H1 (cell line): Measurements from ENCODE around the gene TCF20. TPM values are rescaled to one million over a fixed set of nuclear protein-coding genes. Genes with fewer than 3 reads are reported as not detected.

Experiments
- CTCF ChIA-PET: fragments of 300-600 bp; sonication (Branson Sonifier 250); formaldehyde crosslinking; loops from one replicate; lab custom pipeline; 2021; ENCODE audit not compliant: partially characterized antibody; lab: Charles Lee
- POLR2A ChIA-PET: fragments of 300-600 bp; sonication (Branson Sonifier 250); formaldehyde crosslinking; loops from one replicate; lab custom pipeline; 2021; ENCODE audit warnings: inconsistent platforms; ENCODE audit not compliant: partially characterized antibody; lab: Charles Lee
- DNase-seq, 2 experiments: peaks; one replicate each; pipeline versions ENCODE4 v3.0.0 to v3.0.0-alpha.2; 2010 to 2022; ENCODE audit warnings: low spot score in 2 of 2, low read depth in 1 of 2, mixed read lengths in 1 of 2
- FAIRE-seq: peaks from 2 replicates; lab custom pipeline; 2011; peaks lifted over from hg19 to GRCh38; lab: Jason Lieb, UNC
- H2AFZ ChIP-seq: 2 replicates; pipeline ENCODE4 v1.8.1; 2012; ENCODE audit warnings: low read length, inconsistent platforms
- H2AK5ac ChIP-seq: 2 replicates; pipeline ENCODE4 v1.6.1; 2013; ENCODE audit warnings: low read depth, low read length
- H2BK120ac ChIP-seq: replicated peaks from 2 replicates; pipeline ENCODE3; 2013; ENCODE audit warnings: low read depth, low read length, inconsistent platforms
- H2BK12ac ChIP-seq: 2 replicates; pipeline ENCODE4 v1.6.1; 2013; ENCODE audit warnings: low read depth, low read length
- H2BK15ac ChIP-seq: 2 replicates; pipeline ENCODE4 v1.6.1; 2013; ENCODE audit warnings: low read length
- H2BK20ac ChIP-seq: 2 replicates; pipeline ENCODE4 v1.6.1; 2013; ENCODE audit warnings: low read length
- H2BK5ac ChIP-seq: 2 replicates; pipeline ENCODE4 v1.6.1; 2013; ENCODE audit warnings: low read depth, low read length
- H3K14ac ChIP-seq: 2 replicates; pipeline ENCODE4 v1.6.1; 2013; ENCODE audit warnings: inconsistent platforms; ENCODE audit not compliant: insufficient read length
- H3K18ac ChIP-seq: 2 replicates; pipeline ENCODE4 v1.6.1; 2013; ENCODE audit warnings: low read length; ENCODE audit errors: extremely low read depth
- H3K23ac ChIP-seq: 2 replicates; pipeline ENCODE4 v1.6.1; 2013; ENCODE audit warnings: inconsistent platforms; ENCODE audit not compliant: insufficient read length
- H3K23me2 ChIP-seq: 2 replicates; pipeline ENCODE4 v1.6.1; 2013; ENCODE audit warnings: low read depth, low read length
- H3K27ac ChIP-seq: 2 replicates; pipeline ENCODE4 v1.6.1; 2011; ENCODE audit warnings: low read depth, low read length, inconsistent platforms
- H3K27me3 ChIP-seq, 4 experiments: replicated peaks in 1 of 4; 1 replicate in 1 of 4; 2 replicates in 3 of 4; pipeline versions ENCODE4 v1.6.1 to v1.8.1; 2011 to 2013; ENCODE audit warnings: low read length in 3 of 4, mild to moderate bottlenecking in 3 of 4, inconsistent platforms in 2 of 4, mixed read lengths in 2 of 4, moderate library complexity in 1 of 4; ENCODE audit not compliant: control insufficient read depth in 3 of 4, insufficient read depth in 3 of 4; ENCODE audit errors: extremely low read depth in 1 of 4
- H3K36me3 ChIP-seq, 4 experiments: 2 replicates each; pipeline versions ENCODE4 v1.6.1 to v1.8.1; 2011 to 2013; ENCODE audit warnings: mild to moderate bottlenecking in 4 of 4, low read length in 3 of 4, moderate library complexity in 2 of 4, control low read depth in 1 of 4, inconsistent platforms in 1 of 4; ENCODE audit not compliant: insufficient read depth in 4 of 4, control insufficient read depth in 2 of 4
- H3K4ac ChIP-seq: replicated peaks from 2 replicates; pipeline ENCODE3; 2013; ENCODE audit warnings: low read length, low read depth, mixed read lengths, inconsistent platforms; ENCODE audit not compliant: insufficient read length
- H3K4me1 ChIP-seq, 4 experiments: replicated peaks in 1 of 4; 1 replicate in 1 of 4; 2 replicates in 3 of 4; pipeline versions ENCODE4 v1.6.1 to v1.8.1; 2011 to 2013; ENCODE audit warnings: low read length in 3 of 4, inconsistent platforms in 2 of 4, mixed read lengths in 1 of 4; ENCODE audit not compliant: insufficient read depth in 4 of 4, control insufficient read depth in 3 of 4
- H3K4me2 ChIP-seq, 2 experiments: 2 replicates each; pipeline versions ENCODE4 v1.6.1 to v1.8.1; 2011 to 2013; ENCODE audit warnings: low read depth in 2 of 2, low read length in 2 of 2, control low read depth in 1 of 2, inconsistent platforms in 1 of 2, mild to moderate bottlenecking in 1 of 2; ENCODE audit not compliant: insufficient read depth in 1 of 2
- H3K4me3 ChIP-seq, 4 experiments: fragments of 200-600, 300-600 bp in 1 of 4; sonication (generic), shearing (Covaris generic), sonication (Bioruptor Twin) in 1 of 4; 2 replicates each; pipeline versions ENCODE4 v1.5.1 to v1.8.1; 2011 to 2016; ENCODE audit warnings: low read length in 4 of 4, low read depth in 3 of 4, control low read depth in 2 of 4, inconsistent platforms in 2 of 4, mild to moderate bottlenecking in 2 of 4, mixed read lengths in 1 of 4, moderate library complexity in 1 of 4; ENCODE audit not compliant: insufficient read depth in 2 of 4; ENCODE audit errors: extremely low read depth in 1 of 4
- H3K56ac ChIP-seq: replicated peaks from 2 replicates; pipeline ENCODE3; 2013; ENCODE audit warnings: low read depth, mild to moderate bottlenecking, mixed read lengths, low read length, inconsistent platforms; ENCODE audit not compliant: insufficient read length
- H3K79me1 ChIP-seq: 2 replicates; pipeline ENCODE4 v1.6.1; 2013; ENCODE audit warnings: low read depth, low read length, control low read depth
- H3K79me2 ChIP-seq, 2 experiments: 2 replicates each; pipeline versions ENCODE4 v1.6.1 to v1.8.1; 2012 to 2013; ENCODE audit warnings: low read length in 2 of 2, mild to moderate bottlenecking in 2 of 2, inconsistent platforms in 1 of 2; ENCODE audit not compliant: insufficient read depth in 2 of 2, control insufficient read depth in 1 of 2
- H3K9ac ChIP-seq, 4 experiments: replicated peaks in 1 of 4; 1 replicate in 1 of 4; 2 replicates in 3 of 4; pipeline versions ENCODE4 v1.6.1 to v1.8.1; 2011 to 2013; ENCODE audit warnings: low read depth in 3 of 4, low read length in 3 of 4, control low read depth in 2 of 4, mild to moderate bottlenecking in 2 of 4, moderate library complexity in 2 of 4, inconsistent platforms in 1 of 4; ENCODE audit errors: extremely low read depth in 1 of 4
- H3K9me3 ChIP-seq, 2 experiments: 2 replicates each; pipeline versions ENCODE4 v1.6.1 to v1.8.1; 2012 to 2013; ENCODE audit warnings: mild to moderate bottlenecking in 2 of 2, moderate library complexity in 2 of 2, control low read depth in 1 of 2, inconsistent platforms in 1 of 2, low read depth in 1 of 2, low read length in 1 of 2, mixed read lengths in 1 of 2; ENCODE audit not compliant: insufficient read depth in 2 of 2
- H4K20me1 ChIP-seq, 2 experiments: replicated peaks in 1 of 2; 2 replicates each; pipeline versions ENCODE3 to v1.8.1; 2011 to 2013; ENCODE audit warnings: inconsistent platforms in 2 of 2, low read length in 2 of 2, mild to moderate bottlenecking in 1 of 2; ENCODE audit not compliant: insufficient read depth in 2 of 2, control insufficient read depth in 1 of 2
- H4K5ac ChIP-seq: 2 replicates; pipeline ENCODE4 v1.6.1; 2013; ENCODE audit warnings: low read length, low read depth, mixed read lengths, inconsistent platforms; ENCODE audit not compliant: insufficient read length
- H4K8ac ChIP-seq: 2 replicates; pipeline ENCODE4 v1.8.0; 2013; ENCODE audit warnings: mild to moderate bottlenecking, moderate library complexity, low read length, inconsistent platforms; ENCODE audit not compliant: insufficient read depth; ENCODE audit errors: extremely low read depth
- H4K91ac ChIP-seq: replicated peaks from 2 replicates; pipeline ENCODE3; 2013; ENCODE audit warnings: low read length, mixed read lengths, inconsistent platforms; ENCODE audit not compliant: insufficient read length
- BRCA1 ChIP-seq: IDR thresholded peaks from 2 replicates; pipeline ENCODE4 v1.6.1; 2012; ENCODE audit warnings: low read depth, low read length, improper control_type of control experiment
- CBX8 ChIP-seq: fragments of 300-800, 300-1000 bp; sonication (generic); IDR thresholded peaks from 2 replicates; pipeline ENCODE4 v1.7.1; 2016; ENCODE audit warnings: low read depth, low read length, borderline replicate concordance
- CEBPB ChIP-seq: IDR thresholded peaks from 2 replicates; pipeline ENCODE4 v1.6.1; 2012; ENCODE audit warnings: low read depth, low read length
- CHD1 ChIP-seq: IDR thresholded peaks from 2 replicates; pipeline ENCODE4 v1.6.1; 2012; ENCODE audit warnings: low read depth, low read length, improper control_type of control experiment
- CTBP2 ChIP-seq: IDR thresholded peaks from 2 replicates; pipeline ENCODE4 v1.7.0; 2011; ENCODE audit warnings: borderline replicate concordance, mild to moderate bottlenecking, moderate library complexity, mixed read lengths, low read length; ENCODE audit not compliant: insufficient read depth, insufficient read length
- GABPA ChIP-seq: IDR thresholded peaks from 2 replicates; pipeline ENCODE4 v1.6.1; 2011; ENCODE audit warnings: mild to moderate bottlenecking, low read length, moderate library complexity, borderline replicate concordance; ENCODE audit not compliant: insufficient read depth
- HDAC6 ChIP-seq: IDR thresholded peaks from one replicate; pipeline ENCODE4 v1.7.1; 2012; ENCODE audit warnings: low read depth, mild to moderate bottlenecking, inconsistent platforms, low read length, moderate library complexity
- JUN ChIP-seq: IDR thresholded peaks from 2 replicates; pipeline ENCODE4 v1.6.1; 2011; ENCODE audit warnings: low read depth, mild to moderate bottlenecking, improper control_type of control experiment, low read length
- PHF8 ChIP-seq: fragments of 200-600 bp; sonication (generic); conservative IDR thresholded peaks from 2 replicates; pipeline ENCODE4 v1.7.1; 2012; ENCODE audit warnings: low read depth, mild to moderate bottlenecking, inconsistent platforms, low read length, moderate library complexity
- POLR2A ChIP-seq, 2 experiments: IDR thresholded peaks; 1 replicate in 1 of 2; 2 replicates in 1 of 2; pipeline ENCODE4 v1.6.1; 2011; ENCODE audit warnings: low read depth in 2 of 2, low read length in 2 of 2, mild to moderate bottlenecking in 2 of 2; ENCODE audit errors: control extremely low read depth in 1 of 2
- POU5F1 ChIP-seq: IDR thresholded peaks from 2 replicates; pipeline ENCODE4 v1.6.1; 2011; ENCODE audit warnings: low read depth, mild to moderate bottlenecking, low read length, moderate library complexity
- SP1 ChIP-seq: IDR thresholded peaks from 2 replicates; pipeline ENCODE4 v1.6.1; 2011; ENCODE audit warnings: low read depth, low read length
- TAF1 ChIP-seq: IDR thresholded peaks from 2 replicates; pipeline ENCODE4 v1.6.1; 2011; ENCODE audit warnings: mild to moderate bottlenecking, low read depth, low read length
- TAF7 ChIP-seq: optimal IDR thresholded peaks from 2 replicates; pipeline ENCODE3; 2011; ENCODE audit warnings: low read depth, mild to moderate bottlenecking, inconsistent platforms, low read length, moderate library complexity, borderline replicate concordance
- TBP ChIP-seq: IDR thresholded peaks from 2 replicates; pipeline ENCODE4 v1.6.1; 2011; ENCODE audit warnings: low read depth, low read length, improper control_type of control experiment
- WGBS, 2 experiments: shearing (Covaris generic) in 1 of 2; methylation state at CpG; one replicate each; pipeline versions ENCODE4 v1.1.6 to v1.1.7; 2013 to 2015; ENCODE audit warnings: low lambda C conversion rate in 2 of 2, mixed read lengths in 2 of 2, inconsistent platforms in 1 of 2, low coverage in 1 of 2, missing lambda C conversion rate in 1 of 2; ENCODE audit not compliant: insufficient replicate concordance in 2 of 2, insufficient coverage in 1 of 2, insufficient read length in 1 of 2; ENCODE audit errors: extremely low coverage in 1 of 2, missing lambda C conversion rate in 1 of 2; 5-methylcytosine and 5-hydroxymethylcytosine counted together
- polyA plus RNA-seq, 7 experiments: library from polyadenylated mRNA; depleted of rRNA in 3 of 7; stranded (reverse) in 5 of 7; unstranded in 2 of 7; fragments of >200 nt in 5 of 7; fragments of 200-250 nt in 2 of 7; gene quantifications; 1 replicate in 5 of 7; 2 replicates in 1 of 7; 4 replicates in 1 of 7; pipeline versions ENCODE4 v1.2.1 to v1.2.3, GENCODE V29; 2011 to 2013; ENCODE audit warnings: missing spikeins in 2 of 7, mixed read lengths in 2 of 7
- total RNA-seq: library from RNA; stranded (reverse); fragmentation: NEBNext Ultra II Directional; extraction: Animal tissue kit (Norgen Biotek cat#: 25700); gene quantifications from 2 replicates; pipeline ENCODE4 v1.2.1, GENCODE V29; 2021
- TF ChIP-seq, protein P1 (sequence below): IDR thresholded peaks from 2 replicates; pipeline ENCODE4 v1.6.1; 2012; ENCODE audit warnings: inconsistent platforms

Gene TCF20
- total and polyA plus RNA-seq, 2 of the 8 experiments (the other 6 are each of a cell fraction or from before 2014, with no cell fraction given), result 22.0 to 79.8 TPM

DNA sequence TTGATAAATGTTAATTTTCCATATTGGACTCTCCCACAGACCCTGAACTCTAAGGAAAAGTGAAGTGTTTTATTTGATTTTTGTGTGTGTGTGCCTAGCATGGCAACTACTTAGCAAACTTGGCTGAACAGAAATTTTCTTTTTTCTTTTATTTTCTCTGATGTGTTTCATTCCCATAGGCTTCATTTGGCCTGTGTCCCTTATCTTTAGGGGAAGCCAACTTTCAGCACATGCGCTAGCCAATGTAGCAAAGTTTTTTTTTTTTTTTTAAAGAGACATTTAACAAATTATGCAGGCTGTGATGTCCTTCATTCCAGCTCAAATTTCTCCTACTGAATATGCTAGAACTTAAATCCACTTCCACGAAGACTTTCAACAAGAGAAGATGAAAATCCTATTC lies 14.2 kb downstream of the TCF20 start:
- no peak overlapping the region for H4K91ac ChIP-seq
- no peak overlapping the region for H3K9ac ChIP-seq
- CTCF ChIA-PET, result interaction anchor here (1.1 kb wide), 1 partner anchor 39 kb away, joined by 3 read pairs; no protein-coding TSS in a partner anchor
- no peak overlapping the region for H2BK12ac ChIP-seq
- H3K23ac ChIP-seq, result no peak overlapping the region
- H3K18ac ChIP-seq, result no peak overlapping the region
- H2BK120ac ChIP-seq, result no peak overlapping the region
- TF ChIP-seq GABPA (no peak), HDAC6 (no peak), JUN (no peak), POU5F1 (no peak), CBX8 (no peak), CTBP2 (no peak), TBP (no peak), PHF8 (no peak), CEBPB (no peak), POLR2A (IDR thresholded peaks at IDR 0.05; ENCODE audit: control extremely low read depth in 1 of 2, low read depth in 2 of 2, low read length in 2 of 2) (no peak), TAF1 (no peak), TAF7 (no peak), SP1 (no peak), BRCA1 (no peak), CHD1 (no peak)
- TF ChIP-seq, protein P1, sequence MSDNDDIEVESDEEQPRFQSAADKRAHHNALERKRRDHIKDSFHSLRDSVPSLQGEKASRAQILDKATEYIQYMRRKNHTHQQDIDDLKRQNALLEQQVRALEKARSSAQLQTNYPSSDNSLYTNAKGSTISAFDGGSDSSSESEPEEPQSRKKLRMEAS, result no peak
- TF ChIP-seq, all 59 proteins: peak for 0
- no peak overlapping the region for H3K4ac ChIP-seq
- no peak overlapping the region for H2BK5ac ChIP-seq
- peaks cover 7% of the 10 kb centered on the region for H3K79me1 ChIP-seq
- FAIRE-seq (no peak), DNase-seq (no peak)
- H3K23me2 ChIP-seq, result no peaks in the 10 kb centered on the region
- no peak overlapping the region for H4K5ac ChIP-seq
- no peak overlapping the region for H3K4me3 ChIP-seq
- H3K79me2 ChIP-seq, result peaks cover 9 to 83% of the 10 kb centered on the region in 2 experiments
- no peak overlapping the region for H2AFZ ChIP-seq
- POLR2A ChIA-PET, result no interaction called here
- H2BK15ac ChIP-seq, result no peak overlapping the region
- no peak overlapping the region for H3K27ac ChIP-seq
- peaks cover 5 to 30% (median 13%) of the 10 kb centered on the region in 4 experiments for H3K27me3 ChIP-seq
- no peaks in the 10 kb centered on the region for H3K4me1 ChIP-seq
- H2AK5ac ChIP-seq, result no peak overlapping the region
- H4K8ac ChIP-seq, result no peak overlapping the region
- H3K56ac ChIP-seq, result no peak overlapping the region
- H3K36me3 ChIP-seq, result no peaks in the 10 kb centered on the region
- 93% methylated on average over 2 of the region's 2 CpGs; no CpG with 5 or more reads in 1 of the 2 experiments for WGBS, 2 experiments
- H2BK20ac ChIP-seq, result no peak overlapping the region
- no peak overlapping the region for H3K4me2 ChIP-seq
- H3K14ac ChIP-seq, result no peak overlapping the region
- H3K9me3 ChIP-seq, result no peaks in the 10 kb centered on the region
- H4K20me1 ChIP-seq, result peaks cover 43 to 50% of the 10 kb centered on the region in 2 experiments
